ENCODE measurements around the gene PRDX6.

DNA sequence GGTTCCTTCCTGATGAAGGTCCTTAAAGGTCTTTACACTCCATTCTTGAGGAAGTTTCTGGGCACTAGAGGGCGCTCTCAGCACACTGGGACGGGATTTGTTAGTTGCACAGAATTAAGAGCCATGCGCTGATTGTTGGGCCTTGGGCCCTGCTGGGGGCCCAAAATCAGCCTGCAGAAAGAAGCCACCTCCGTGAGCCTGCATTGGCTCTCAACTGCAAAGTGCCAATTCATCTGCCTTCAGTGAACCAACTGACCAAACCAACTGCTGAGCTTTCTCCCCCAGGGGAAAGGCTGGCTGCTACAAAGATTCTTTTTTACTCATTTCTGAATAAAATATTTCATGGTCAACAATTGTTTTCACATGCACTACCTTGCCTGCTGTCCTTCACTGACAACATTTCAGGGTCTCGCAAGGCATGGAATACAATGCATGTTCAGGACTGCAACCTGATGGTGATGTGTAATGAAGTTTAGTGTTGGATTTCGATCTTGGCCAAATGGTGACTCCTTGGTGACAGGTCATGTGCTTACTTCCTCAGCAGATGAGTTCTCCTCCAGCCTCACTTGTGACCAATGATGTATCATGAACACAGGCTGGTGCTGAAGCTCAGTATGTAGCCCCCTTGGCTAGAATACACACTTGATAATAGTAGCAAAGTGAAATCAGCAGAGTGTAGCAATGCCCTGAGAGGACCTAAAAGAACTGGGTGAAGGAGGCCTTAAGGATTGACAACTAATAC is 45.7 kb upstream of the PRDX6 start:
- TF ChIP-seq, protein P1, sequence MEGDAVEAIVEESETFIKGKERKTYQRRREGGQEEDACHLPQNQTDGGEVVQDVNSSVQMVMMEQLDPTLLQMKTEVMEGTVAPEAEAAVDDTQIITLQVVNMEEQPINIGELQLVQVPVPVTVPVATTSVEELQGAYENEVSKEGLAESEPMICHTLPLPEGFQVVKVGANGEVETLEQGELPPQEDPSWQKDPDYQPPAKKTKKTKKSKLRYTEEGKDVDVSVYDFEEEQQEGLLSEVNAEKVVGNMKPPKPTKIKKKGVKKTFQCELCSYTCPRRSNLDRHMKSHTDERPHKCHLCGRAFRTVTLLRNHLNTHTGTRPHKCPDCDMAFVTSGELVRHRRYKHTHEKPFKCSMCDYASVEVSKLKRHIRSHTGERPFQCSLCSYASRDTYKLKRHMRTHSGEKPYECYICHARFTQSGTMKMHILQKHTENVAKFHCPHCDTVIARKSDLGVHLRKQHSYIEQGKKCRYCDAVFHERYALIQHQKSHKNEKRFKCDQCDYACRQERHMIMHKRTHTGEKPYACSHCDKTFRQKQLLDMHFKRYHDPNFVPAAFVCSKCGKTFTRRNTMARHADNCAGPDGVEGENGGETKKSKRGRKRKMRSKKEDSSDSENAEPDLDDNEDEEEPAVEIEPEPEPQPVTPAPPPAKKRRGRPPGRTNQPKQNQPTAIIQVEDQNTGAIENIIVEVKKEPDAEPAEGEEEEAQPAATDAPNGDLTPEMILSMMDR (conservative IDR thresholded peaks at IDR 0.05; ENCODE audit: low read depth, low read length): peak; percentile 93
- no peak for TF ChIP-seq EZH2 (IDR thresholded peaks at IDR 0.05; ENCODE audit: borderline replicate concordance, low read depth, low read length, poor library complexity, severe bottlenecking)
